ENCODE results near the gene TRAFD1. TPM values are rescaled to one million over a fixed set of nuclear protein-coding genes. Genes with fewer than 3 reads are reported as not detected.
A peak's percentile ranks its signal among the peaks of the same experiment; 100 is the strongest.

The TRAFD1 gene
- total RNA-seq, 1 donor from 2014 or later, result 22.4 TPM

GRCh38 chr12:112198120-112198733, 72.9 kb downstream of the TRAFD1 start:
- peak; percentile 64 for DNase-seq (ENCODE audit: low spot score)

GRCh38 chr12:112199136-112199535, 73.8 kb downstream of the TRAFD1 start:
- DNase-seq (ENCODE audit: low spot score), result no peak

Other genes with a start within 250 kb of the TRAFD1 start
- 31.8 TPM for gene TMEM116, start 112.4 kb upstream of the TRAFD1 start, total RNA-seq (ENCODE audit: insufficient read depth, low replicate concordance)
- 32.0 TPM for gene ERP29, start 112.1 kb upstream of the TRAFD1 start, total RNA-seq (ENCODE audit: insufficient read depth, low replicate concordance)
- gene NAA25, start 16.8 kb upstream of the TRAFD1 start, total RNA-seq (ENCODE audit: insufficient read depth, low replicate concordance), result 22.9 TPM